Endothelial cell of umbilical vein (primary cell): ENCODE results near the gene DCP2. TPM values are rescaled to one million over a fixed set of nuclear protein-coding genes. Genes with fewer than 3 reads are reported as not detected.

Source experiments
- BruUV-seq: library from RNA; stranded (reverse); fragments of 400-500 nt; replicated peaks from 2 replicates; lab custom pipeline; 2021; lab: Mats Ljungman, UMichigan
- CTCF ChIA-PET: fragments of 300-600, 350-600 bp; sonication (Branson Sonifier 250); formaldehyde crosslinking; loops from one replicate; lab custom pipeline; 2021; ENCODE audit warnings: antibody characterized with exemption, inconsistent platforms; lab: Charles Lee
- POLR2A ChIA-PET: fragments of 300-600, 350-600 bp; sonication (Branson Sonifier 250); formaldehyde crosslinking; loops from one replicate; lab custom pipeline; 2021; ENCODE audit warnings: antibody characterized with exemption, inconsistent platforms; lab: Charles Lee
- DNase-seq: peaks from one replicate; pipeline ENCODE4 v3.0.0-alpha.2; 2011; ENCODE audit warnings: low read depth, low spot score
- FAIRE-seq: peaks from 2 replicates; lab custom pipeline; 2011; peaks lifted over from hg19 to GRCh38; lab: Jason Lieb, UNC
- H2AFZ ChIP-seq: 2 replicates; pipeline ENCODE4 v1.6.0; 2012; ENCODE audit warnings: low read depth, low read length, control low read depth, inconsistent platforms
- H3K27ac ChIP-seq: 2 replicates; pipeline ENCODE4 v1.5.1; 2011; ENCODE audit warnings: low read depth, mild to moderate bottlenecking, control low read depth, low read length, moderate library complexity; ENCODE audit not compliant: insufficient read depth
- H3K27me3 ChIP-seq, 2 experiments: 2 replicates each; pipeline versions ENCODE4 v1.6.0 to v1.6.1; 2011; ENCODE audit warnings: low read length in 2 of 2, mixed read lengths in 1 of 2; ENCODE audit not compliant: control insufficient read depth in 2 of 2, insufficient read depth in 2 of 2
- H3K36me3 ChIP-seq, 2 experiments: 2 replicates in 1 of 2; 3 replicates in 1 of 2; pipeline ENCODE4 v1.5.1; 2011; ENCODE audit warnings: low read length in 2 of 2, mild to moderate bottlenecking in 1 of 2, moderate library complexity in 1 of 2; ENCODE audit not compliant: control insufficient read depth in 2 of 2, insufficient read depth in 2 of 2; ENCODE audit errors: extremely low read depth in 1 of 2
- H3K4me1 ChIP-seq: 3 replicates; pipeline ENCODE4 v1.5.1; 2011; ENCODE audit warnings: mild to moderate bottlenecking, low read length; ENCODE audit not compliant: control insufficient read depth, insufficient read depth; ENCODE audit errors: extremely low read depth
- H3K4me2 ChIP-seq: 2 replicates; pipeline ENCODE4 v1.6.1; 2011; ENCODE audit warnings: low read length, control low read depth, mixed read lengths; ENCODE audit not compliant: insufficient read depth
- H3K4me3 ChIP-seq, 3 experiments: fragments of 200-600 bp in 1 of 3; sonication (generic), shearing (Covaris generic) in 1 of 3; replicated peaks in 1 of 3; 2 replicates each; pipeline ENCODE4 v1.5.1; 2011 to 2016; ENCODE audit warnings: control low read depth in 3 of 3, low read length in 3 of 3, mild to moderate bottlenecking in 2 of 3, inconsistent platforms in 1 of 3, low read depth in 1 of 3, moderate library complexity in 1 of 3; ENCODE audit not compliant: insufficient read depth in 1 of 3
- H3K79me2 ChIP-seq: 2 replicates; pipeline ENCODE4 v1.6.0; 2012; ENCODE audit warnings: low read length, inconsistent platforms; ENCODE audit not compliant: control insufficient read depth, insufficient read depth
- H3K9ac ChIP-seq: replicated peaks from 2 replicates; pipeline ENCODE3; 2011; ENCODE audit warnings: low read length, control low read depth; ENCODE audit not compliant: insufficient read depth; ENCODE audit errors: extremely low read depth
- H3K9me1 ChIP-seq: replicated peaks from 3 replicates; pipeline ENCODE4 v1.6.0; 2011; ENCODE audit warnings: mild to moderate bottlenecking, low read length; ENCODE audit not compliant: control insufficient read depth, insufficient read depth; ENCODE audit errors: extremely low read depth
- H3K9me3 ChIP-seq: replicated peaks from 2 replicates; pipeline ENCODE4 v1.5.1; 2012; ENCODE audit warnings: low read length, inconsistent platforms; ENCODE audit not compliant: control insufficient read depth, insufficient read depth
- H4K20me1 ChIP-seq: replicated peaks from 2 replicates; pipeline ENCODE3; 2011; ENCODE audit warnings: mild to moderate bottlenecking, low read length; ENCODE audit not compliant: control insufficient read depth, insufficient read depth; ENCODE audit errors: extremely low read depth
- CTCF ChIP-seq, 2 donors: IDR thresholded peaks; 1 replicate in 1 of 2; 2 replicates in 1 of 2; pipeline ENCODE4 v1.5.1; 2011; ENCODE audit warnings: low read length in 2 of 2, mild to moderate bottlenecking in 2 of 2, moderate library complexity in 2 of 2, control low read depth in 1 of 2, inconsistent platforms in 1 of 2, low read depth in 1 of 2; ENCODE audit not compliant: insufficient read depth in 1 of 2; ENCODE audit errors: extremely low read depth in 1 of 2
- EZH2 ChIP-seq: IDR thresholded peaks from 2 replicates; pipeline ENCODE4 v1.6.1; 2012; ENCODE audit warnings: borderline replicate concordance, low read depth, mild to moderate bottlenecking, moderate library complexity, low read length, inconsistent platforms; ENCODE audit not compliant: severe bottlenecking
- FOS ChIP-seq: IDR thresholded peaks from 2 replicates; pipeline ENCODE4 v1.6.1; 2011; ENCODE audit warnings: mild to moderate bottlenecking, low read length, moderate library complexity, borderline replicate concordance; ENCODE audit not compliant: insufficient read depth
- GATA2 ChIP-seq: IDR thresholded peaks from 2 replicates; pipeline ENCODE4 v1.7.0; 2011; ENCODE audit warnings: low read depth, mild to moderate bottlenecking, moderate library complexity, mixed read lengths, low read length; ENCODE audit not compliant: insufficient read length, insufficient read depth
- JUN ChIP-seq: IDR thresholded peaks from 2 replicates; pipeline ENCODE4 v1.6.1; 2011; ENCODE audit warnings: borderline replicate concordance, low read depth; ENCODE audit not compliant: insufficient read length, insufficient read depth
- MYC ChIP-seq: IDR thresholded peaks from one replicate; pipeline ENCODE4 v1.6.1; 2011; ENCODE audit warnings: mild to moderate bottlenecking, low read depth, low read length
- POLR2A ChIP-seq: IDR thresholded peaks from 2 replicates; pipeline ENCODE4 v1.6.1; 2012; ENCODE audit warnings: low read depth, mild to moderate bottlenecking, control low read depth, low read length
- POLR2AphosphoS5 ChIP-seq: IDR thresholded peaks from 2 replicates; pipeline ENCODE4 v1.6.1; 2012; ENCODE audit warnings: low read depth, mild to moderate bottlenecking, control low read depth, low read length, moderate library complexity; ENCODE audit not compliant: insufficient read depth
- dilution Hi-C: fragments of 300-500 bp; cut with MboI; formaldehyde crosslinking; loops from one replicate; pipeline ENCODE4 v1.15.0; 2019; ENCODE audit warnings: low sequenced_read_pairs; ENCODE audit not compliant: extremely low pct_ligation_motif_present
- intact Hi-C: fragments of 100-400 bp; cut with micrococcal nuclease; formaldehyde crosslinking; loops from one replicate; pipeline ENCODE4 v1.10.0; 2022
- polyA plus RNA-seq, 4 experiments: library from polyadenylated mRNA; depleted of rRNA in 3 of 4; stranded (reverse) in 3 of 4; unstranded in 1 of 4; fragments of >200 nt; gene quantifications; 2 replicates each; pipeline versions ENCODE4 v1.2.1 to v1.2.3, GENCODE V29; 2011 to 2012; ENCODE audit warnings: missing spikeins in 1 of 4
- total RNA-seq: library from RNA; stranded (reverse); gene quantifications from 2 replicates; pipeline ENCODE4 v1.2.3, GENCODE V29; 2021
- TF ChIP-seq, protein P1 (sequence below): IDR thresholded peaks from 2 replicates; pipeline ENCODE4 v1.6.1; 2011; ENCODE audit not compliant: insufficient read depth, insufficient read length

Gene DCP2
- total and polyA plus RNA-seq, 2 donors (not counting 3 experiments of a cell fraction or from before 2014, with no cell fraction given), result 11.3 to 60.0 TPM

GRCh38 chr5:113061846-113062780 is 85.5 kb downstream of the DCP2 start:
- Histone ChIP-seq H3K27ac (no peak overlapping the region), H4K20me1 (no peaks in the 10 kb centered on the region), H3K4me3 (no peak overlapping the region), H3K9ac (no peak overlapping the region), H3K27me3 (no peaks in the 10 kb centered on the region), H3K79me2 (no peaks in the 10 kb centered on the region), H3K9me3 (no peaks in the 10 kb centered on the region), H3K4me2 (no peak overlapping the region), H2AFZ (no peak overlapping the region), H3K36me3 (peaks cover 8 to 11% of the 10 kb centered on the region in 2 experiments), H3K4me1 (peaks cover 16% of the 10 kb centered on the region), H3K9me1 (no peaks in the 10 kb centered on the region)
- ChIA-PET POLR2A (no interaction called here), CTCF (interaction anchor here (2.2 kb wide), 1 partner anchor 10 kb away, joined by 10 read pairs; no protein-coding TSS in a partner anchor)
- no TSS peak for BruUV-seq
- dilution Hi-C loops, result no loop called here
- no peak for DNase-seq
- intact Hi-C loops, result no loop called here
- FAIRE-seq, result no peak
- TF ChIP-seq, protein P1, sequence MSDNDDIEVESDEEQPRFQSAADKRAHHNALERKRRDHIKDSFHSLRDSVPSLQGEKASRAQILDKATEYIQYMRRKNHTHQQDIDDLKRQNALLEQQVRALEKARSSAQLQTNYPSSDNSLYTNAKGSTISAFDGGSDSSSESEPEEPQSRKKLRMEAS, result no peak

- Histone ChIP-seq H3K9ac (no peak overlapping the region), H3K36me3 (peaks cover 8 to 15% of the 10 kb centered on the region in 2 experiments), H3K4me2 (no peak overlapping the region), H3K4me3 (no peak overlapping the region), H3K27me3 (no peaks in the 10 kb centered on the region), H3K27ac (no peak overlapping the region), H2AFZ (no peak overlapping the region), H3K79me2 (no peaks in the 10 kb centered on the region), H3K4me1 (peaks cover 16% of the 10 kb centered on the region), H3K9me1 (no peaks in the 10 kb centered on the region), H3K9me3 (no peaks in the 10 kb centered on the region), H4K20me1 (no peaks in the 10 kb centered on the region)
- intact Hi-C loops (no loop called here), dilution Hi-C loops (no loop called here)
- ChIA-PET POLR2A (no interaction called here), CTCF (interaction anchor here (0.8 to 2.2 kb wide), 2 partner anchors 11 to 67 kb away, joined by 3 to 10 read pairs; no protein-coding TSS in a partner anchor)
- DNase-seq (no peak), FAIRE-seq (no peak)
- no peak for TF ChIP-seq POLR2A
- no peak for TF ChIP-seq FOS
- TF ChIP-seq GATA2, result no peak
- TF ChIP-seq POLR2AphosphoS5, result no peak
- TF ChIP-seq, protein P1, result no peak
- TF ChIP-seq JUN, result no peak
- no peak for TF ChIP-seq MYC
- TF ChIP-seq CTCF (IDR thresholded peaks at IDR 0.05; ENCODE audit: extremely low read depth in 1 of 2, insufficient read depth in 1 of 2, low read depth in 1 of 2, low read length in 2 of 2), result no peak
- no peak for TF ChIP-seq EZH2
- BruUV-seq, result no TSS peak
These were observed 86.4 kb downstream of the DCP2 start for GRCh38 chr5:113062869-113063508.
